ENCODE results near the gene PTPRD.
"Not testable (repeated sequence)": the region's sequence is repeated elsewhere in the genome, so short reads cannot be mapped to it uniquely, and the experiment has no call there.

Gene PTPRD

DNA sequence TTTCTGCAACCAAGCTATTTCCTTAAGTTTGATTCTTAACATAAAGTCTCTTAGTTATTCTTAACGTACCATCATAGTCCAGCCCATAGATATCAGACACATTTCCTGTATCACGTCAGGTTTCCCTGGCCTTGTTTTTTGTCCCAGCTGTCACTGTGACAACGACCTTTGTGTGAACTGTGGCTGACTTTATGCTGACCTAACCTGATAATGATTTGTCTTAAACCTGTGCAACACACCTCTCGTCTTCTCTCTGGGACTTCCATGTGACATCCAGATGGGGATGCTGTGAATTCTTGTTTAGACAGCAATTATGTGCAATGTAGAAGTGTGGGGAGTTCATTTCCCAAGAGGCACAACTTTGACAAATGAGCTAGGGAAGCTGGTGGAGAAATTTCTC is 662.8 kb downstream of the PTPRD start:
- no peak for DNase-seq

DNA sequence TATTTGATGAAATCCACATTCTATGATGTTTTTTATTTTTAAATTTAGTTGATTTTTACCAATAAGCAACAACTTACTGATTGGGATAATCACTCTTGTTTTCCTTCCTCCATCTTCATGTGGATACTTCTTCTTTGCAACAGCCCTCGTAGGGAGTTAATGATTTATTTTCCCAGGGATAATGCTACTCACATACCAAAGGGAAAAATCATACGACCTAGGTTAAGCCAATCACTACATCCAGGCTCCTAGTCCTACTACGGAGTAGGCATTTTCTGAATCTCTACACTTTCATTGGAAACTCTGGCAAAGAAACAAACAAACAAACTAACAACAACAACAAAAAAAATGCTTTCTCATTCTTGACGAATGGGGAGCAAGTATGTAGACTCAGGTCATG is 663.4 kb downstream of the PTPRD start:
- no peak for DNase-seq

DNA sequence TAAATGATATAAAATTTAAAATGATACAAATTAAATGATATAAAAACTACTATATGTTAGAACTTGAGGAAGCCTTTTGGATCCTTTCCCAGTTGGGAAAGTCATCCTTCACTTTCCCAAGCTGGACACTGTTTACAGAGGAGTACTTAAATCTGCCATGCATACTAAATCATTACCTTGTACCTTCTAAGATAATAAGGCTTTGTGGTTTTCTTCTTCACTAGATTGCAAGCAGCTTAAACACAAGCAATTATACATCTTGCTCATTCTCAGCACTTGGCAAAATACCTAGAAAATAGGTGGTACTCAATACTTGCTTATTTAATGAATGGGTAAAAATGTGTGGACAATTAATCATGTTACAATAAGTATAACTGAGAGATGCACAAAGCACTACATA is 666.8 kb downstream of the PTPRD start:
- no peak for DNase-seq

DNA sequence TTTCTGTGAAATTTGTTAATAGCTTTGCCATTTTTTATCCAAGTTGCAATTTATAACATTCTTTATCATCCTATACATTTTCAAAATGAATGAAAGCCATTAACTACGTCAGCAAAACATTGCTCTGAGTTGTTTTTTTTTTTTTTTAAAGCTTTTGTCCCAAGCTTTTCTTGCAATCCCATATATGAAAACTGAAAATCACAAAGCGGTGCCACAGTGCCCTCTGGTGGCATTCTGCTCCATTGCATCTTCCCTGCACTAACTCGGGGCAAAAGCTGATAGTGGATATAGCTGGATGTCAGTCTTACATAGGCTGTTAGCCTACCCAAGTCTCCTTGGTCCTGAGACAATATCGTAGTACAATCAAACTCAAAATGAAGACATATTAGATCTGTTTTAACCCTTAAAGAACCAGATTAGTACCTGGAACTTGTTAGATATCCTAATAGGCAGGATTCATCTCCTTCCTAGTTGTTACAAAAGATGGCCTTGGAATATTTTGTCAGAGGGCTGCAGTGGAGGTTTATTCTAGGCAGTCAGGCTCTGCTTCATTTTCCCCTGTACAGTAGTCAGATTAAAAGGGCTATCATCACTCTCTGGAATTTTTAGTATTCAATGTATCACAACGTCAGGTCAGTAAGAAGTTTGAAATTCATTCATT is 669.9 kb downstream of the PTPRD start:
- peak; percentile 68 for DNase-seq

- no peak for DNase-seq
Measured at GRCh38 chr9:9938432-9938831, 674.4 kb downstream of the PTPRD start.

DNA sequence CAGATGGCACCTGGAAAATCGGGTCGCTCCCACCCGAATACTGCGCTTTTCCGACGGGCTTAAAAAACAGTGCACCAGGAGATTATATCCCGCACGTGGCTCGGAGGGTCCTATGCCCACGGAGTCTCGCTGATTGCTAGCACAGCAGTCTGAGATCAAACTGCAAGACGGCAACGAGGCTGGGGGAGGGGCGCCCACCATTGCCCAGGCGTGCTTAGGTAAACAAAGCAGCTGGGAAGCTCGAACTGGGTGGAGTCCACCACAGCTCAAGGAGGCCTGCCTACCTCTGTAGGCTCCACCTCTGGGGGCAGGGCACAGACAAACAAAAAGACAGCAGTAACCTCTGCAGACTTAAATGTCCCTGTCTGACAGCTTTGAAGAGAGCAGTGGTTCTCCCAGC is 681.3 kb downstream of the PTPRD start:
- DNase-seq = not testable (repeated sequence)

- no peak for DNase-seq
Measured at GRCh38 chr9:9924376-9924775, 688.4 kb downstream of the PTPRD start.

- no peak for DNase-seq
Measured at GRCh38 chr9:9921805-9922204, 691.0 kb downstream of the PTPRD start.

- no peak for DNase-seq
Measured at GRCh38 chr9:9920425-9921060, 692.3 kb downstream of the PTPRD start.

DNA sequence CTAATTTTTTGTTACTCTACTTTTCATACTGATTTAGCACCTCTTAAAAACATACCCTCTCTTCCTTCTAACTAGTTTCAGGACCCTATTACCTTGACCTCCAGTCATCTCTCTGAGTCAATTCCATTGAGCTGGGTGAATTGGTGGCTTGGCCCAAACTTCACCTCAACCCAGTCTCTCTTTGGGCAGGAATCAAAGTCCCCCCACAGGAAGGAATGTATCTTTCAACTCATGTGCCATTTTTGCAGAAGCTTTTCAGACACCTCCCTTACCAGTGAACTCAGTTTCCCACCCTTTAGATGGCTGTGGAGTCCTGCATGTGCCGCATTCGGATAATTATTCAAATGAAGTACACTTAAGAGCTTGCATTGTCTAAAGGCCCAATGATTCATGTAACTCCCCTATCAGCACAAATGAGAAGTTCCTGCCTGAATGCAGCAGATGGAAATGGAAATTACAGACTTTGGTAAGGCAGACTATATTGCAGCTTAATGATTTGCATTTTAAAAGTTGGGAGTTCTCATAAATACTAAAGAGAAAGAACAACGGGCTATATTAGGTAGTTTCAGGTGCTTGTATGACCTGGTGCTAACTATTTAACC is 693.5 kb downstream of the PTPRD start:
- DNase-seq = no peak

DNA sequence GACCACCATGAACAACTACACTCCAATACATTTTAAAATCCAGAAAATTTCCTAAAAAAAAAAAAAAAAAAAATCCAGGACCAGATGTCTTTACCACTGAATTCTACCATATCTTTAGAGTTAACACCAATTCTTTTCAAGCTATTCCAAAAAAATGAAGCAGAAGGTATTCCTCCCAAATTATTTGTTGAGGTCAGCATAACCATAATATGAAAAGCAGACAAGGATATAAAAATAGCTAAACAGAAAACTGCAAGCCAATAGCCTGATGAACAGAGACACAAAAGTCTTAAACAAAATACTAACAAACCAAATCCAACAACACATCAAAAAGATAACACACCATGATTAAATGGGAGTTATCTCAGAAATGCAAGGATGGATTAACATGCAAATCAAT is 695.4 kb downstream of the PTPRD start:
- no peak for DNase-seq

- DNase-seq = no peak
Measured at GRCh38 chr9:9914174-9914573, 698.6 kb downstream of the PTPRD start.

DNA sequence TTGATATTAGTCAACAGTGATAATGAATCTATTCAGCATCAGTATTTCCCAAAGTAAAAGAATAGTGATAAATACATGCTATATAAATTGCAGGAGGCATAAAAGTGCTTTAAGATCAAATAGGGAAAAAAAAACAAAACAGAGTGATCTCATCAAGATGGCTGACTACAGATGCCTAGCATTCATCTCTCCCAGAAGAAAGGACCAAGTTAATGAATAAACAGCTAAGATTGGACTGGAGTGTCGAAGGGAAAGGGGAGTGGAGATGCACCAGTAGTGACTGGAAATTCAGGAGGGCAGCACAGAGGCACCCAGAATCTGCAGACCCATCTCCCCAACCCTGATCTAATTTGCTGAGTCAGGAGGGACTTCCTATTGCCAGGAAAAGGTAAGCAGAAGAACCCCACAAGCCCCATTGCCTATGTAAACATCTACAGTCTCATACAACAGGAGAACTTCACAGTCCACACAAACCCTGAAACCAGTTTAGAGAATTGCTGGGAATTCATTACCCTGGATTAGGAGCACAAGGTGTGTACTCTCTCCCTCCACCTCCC is 699.4 kb downstream of the PTPRD start:
- no peak for DNase-seq

- DNase-seq = peak; percentile 60
Measured at GRCh38 chr9:9912459-9912858, 700.3 kb downstream of the PTPRD start.

DNA sequence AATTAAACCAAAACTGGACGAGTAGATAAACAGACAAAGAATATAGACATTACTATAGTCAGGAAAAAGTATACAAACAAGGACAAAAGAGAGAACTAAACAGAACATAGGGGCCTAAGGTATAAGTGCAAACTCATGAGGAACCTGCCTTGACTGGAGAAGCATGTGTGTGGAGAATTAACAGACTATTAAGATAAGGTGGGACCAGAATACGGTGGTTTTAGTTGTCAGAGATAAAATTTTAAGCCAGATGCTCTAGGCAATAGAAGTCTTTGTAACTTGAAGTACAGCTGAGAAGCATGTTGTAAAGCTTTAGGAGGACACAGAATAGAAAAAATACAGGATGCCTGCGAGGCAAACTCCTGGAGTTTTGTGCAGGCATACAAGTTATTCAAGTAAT is 707.1 kb downstream of the PTPRD start:
- no peak for DNase-seq

DNA sequence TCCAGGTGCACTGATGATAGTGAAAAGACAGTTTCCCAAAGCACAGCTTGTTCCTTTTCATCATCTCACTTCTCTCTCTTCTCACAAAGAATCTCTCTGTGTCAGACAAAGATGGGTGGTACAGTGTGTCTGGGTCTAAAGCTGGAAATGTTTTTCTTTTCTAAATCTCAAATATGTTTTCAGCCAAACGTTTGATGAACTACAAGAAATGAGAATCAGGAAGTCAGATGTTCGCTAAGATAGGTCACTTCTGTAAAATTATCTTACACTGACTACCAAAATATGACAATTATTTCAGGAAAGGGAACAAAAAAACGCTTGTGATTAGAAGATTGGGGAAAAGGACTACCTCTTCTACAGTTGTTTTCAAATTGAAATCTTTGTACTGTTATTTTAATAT is 708.8 kb downstream of the PTPRD start:
- DNase-seq = no peak

- no peak for DNase-seq
Measured at GRCh38 chr9:9901624-9902023, 711.2 kb downstream of the PTPRD start.

- DNase-seq = no peak
Measured at GRCh38 chr9:9893837-9894236, 719.0 kb downstream of the PTPRD start.

DNA sequence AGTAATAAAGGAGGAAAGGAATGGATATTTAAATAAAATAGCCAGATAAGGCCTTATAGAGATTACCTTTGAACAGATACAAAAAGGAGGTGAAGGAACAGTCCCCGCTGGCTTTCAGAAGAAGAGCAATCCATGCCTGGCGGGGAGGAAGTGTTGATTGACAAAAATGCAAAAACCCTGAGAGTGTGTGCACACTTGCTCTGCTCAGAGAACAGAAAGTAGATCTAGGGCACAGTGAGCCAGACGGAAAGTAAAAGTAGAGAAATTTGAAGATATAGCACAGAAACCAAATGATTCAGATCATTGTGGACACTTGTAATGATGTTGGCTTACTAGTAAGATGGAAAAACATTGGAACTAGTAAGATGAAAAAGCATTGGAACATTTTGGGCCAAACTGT is 720.6 kb downstream of the PTPRD start:
- no peak for DNase-seq

DNA sequence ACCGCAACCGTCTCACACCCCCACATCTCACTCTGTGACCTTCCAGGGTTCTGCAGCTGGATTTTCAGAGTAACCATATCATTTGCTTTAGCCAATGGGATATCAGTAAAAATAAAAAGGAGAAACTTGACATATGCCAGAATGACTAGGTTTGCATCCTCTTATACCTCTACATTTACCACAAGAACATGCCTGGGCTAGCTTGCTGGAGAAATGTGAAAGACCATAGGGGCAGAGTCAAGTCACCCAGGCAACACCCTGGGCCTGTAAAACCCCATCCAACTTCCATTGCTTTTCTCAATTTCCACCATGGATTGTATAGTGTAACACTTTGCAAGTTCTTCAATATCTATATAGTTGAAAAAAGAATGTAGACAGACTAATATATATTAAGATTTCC is 731.1 kb downstream of the PTPRD start:
- DNase-seq = no peak

- no peak for DNase-seq
Measured at GRCh38 chr9:9874270-9874669, 738.5 kb downstream of the PTPRD start.

DNA sequence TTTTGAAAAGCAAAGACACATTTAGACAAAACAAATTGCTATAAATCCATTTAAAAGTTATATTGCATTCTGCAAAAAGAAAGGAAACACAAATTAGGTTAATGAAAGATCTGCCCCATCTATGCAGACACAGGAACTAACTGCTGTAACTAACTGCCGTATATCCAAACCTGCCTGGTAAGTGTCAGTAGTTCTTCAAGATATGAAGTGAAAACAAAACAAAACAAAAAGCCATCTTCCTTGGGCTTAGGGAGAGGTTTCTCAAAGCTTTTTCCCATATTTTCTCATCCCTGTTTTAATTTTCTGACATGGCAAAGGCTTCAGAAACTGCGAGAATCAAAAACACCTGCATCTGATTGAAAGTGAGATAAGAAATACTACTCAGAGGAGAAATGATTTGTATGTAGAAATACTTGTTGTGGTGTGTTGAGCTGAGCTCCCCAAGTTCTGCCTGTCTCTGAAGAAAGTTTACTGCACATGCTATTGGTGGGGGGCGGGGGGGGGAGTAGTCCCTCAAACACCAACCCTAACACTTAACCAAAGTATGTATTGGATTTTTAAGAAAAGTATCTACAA is 750.5 kb downstream of the PTPRD start:
- no peak for DNase-seq

DNA sequence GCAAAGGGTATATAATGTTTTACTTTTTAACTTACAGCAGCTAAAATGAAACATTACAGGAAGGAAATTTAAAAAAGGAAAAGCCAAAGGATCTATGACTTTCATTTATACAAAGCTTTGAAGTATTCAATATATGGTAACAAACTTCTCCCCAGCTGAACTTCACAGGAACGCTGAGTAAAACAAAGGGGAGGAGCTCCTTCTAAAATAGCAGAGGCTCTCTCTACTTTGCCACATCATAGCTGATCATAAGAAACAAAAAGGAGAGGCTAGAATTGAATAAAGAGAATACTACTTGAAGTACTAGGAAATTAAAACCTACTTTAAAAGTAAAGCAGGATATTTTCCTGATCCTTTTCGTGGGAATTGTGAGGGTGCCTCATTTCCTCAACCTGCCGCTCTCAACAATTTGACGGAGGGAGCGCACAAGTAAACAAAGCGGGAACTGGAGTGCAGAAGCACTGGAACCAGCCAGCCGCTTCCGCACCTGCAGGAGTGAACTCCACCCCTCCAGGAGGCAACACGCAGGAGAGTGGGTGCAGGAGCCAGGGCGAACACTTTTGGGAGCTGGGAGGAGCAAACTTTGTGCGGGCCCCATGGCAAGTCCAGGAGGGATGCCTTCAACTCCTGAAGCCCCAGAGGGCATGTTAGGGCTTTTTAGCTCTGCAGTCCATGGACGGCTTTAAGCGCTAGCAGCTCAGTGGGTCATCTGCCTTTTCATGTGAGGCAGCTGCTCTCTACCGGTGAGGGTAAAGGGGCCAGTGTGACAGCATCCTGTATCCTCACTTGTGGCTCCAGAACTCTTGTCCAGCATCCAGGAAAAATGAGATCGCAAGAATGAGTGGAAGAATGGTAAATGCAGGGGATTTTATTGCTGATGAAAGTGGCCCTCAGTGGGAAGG is 757.4 kb downstream of the PTPRD start:
- no peak for DNase-seq

Measured in NCI-H446 treated with DMSO at 0.1 percent for 48 hours (cell line).